Measurements from ENCODE around the gene GJC1. TPM values are rescaled to one million over a fixed set of nuclear protein-coding genes. Genes with fewer than 3 reads are reported as not detected.

GJC1 gene
- total RNA-seq, 1 donor: 21.1 TPM

DNA sequence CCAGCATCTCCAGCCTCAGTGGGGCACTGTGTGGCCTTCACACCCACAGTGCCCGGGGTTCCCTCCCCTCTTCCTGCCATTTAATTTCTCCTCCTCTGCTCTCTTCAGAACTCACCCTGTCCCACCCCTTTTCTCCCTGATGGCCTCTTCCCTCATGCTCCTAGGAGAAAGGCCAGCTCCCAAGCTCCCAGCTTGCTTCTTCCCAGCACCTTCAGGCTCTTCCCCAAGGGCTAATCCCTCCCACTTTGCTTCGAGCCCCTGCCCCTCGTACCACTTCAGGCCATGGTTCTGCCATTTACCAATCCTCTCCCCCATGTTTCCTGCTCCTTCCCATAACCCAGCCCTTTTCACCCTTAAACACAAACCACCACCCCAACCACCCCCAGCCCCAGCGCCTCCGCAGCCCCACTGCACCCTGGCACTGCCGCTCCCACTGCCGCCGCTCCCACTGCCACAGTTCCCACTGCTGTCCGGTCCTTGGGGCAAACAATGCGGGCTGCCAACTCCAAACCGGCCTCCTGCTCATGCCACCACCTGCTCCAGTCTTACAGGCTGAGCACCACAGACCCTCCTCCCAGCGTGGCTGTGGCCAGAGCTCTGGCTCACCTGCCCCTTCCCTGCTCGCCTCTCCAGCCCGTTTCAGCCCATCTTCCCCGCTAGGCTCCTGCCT, 42.7 kb downstream of the GJC1 start:
- H3K4me3 ChIP-seq (ENCODE audit: low read depth, low read length): no peak overlapping the region
- no peak for DNase-seq (ENCODE audit: low read depth)
- TF ChIP-seq, protein P1, sequence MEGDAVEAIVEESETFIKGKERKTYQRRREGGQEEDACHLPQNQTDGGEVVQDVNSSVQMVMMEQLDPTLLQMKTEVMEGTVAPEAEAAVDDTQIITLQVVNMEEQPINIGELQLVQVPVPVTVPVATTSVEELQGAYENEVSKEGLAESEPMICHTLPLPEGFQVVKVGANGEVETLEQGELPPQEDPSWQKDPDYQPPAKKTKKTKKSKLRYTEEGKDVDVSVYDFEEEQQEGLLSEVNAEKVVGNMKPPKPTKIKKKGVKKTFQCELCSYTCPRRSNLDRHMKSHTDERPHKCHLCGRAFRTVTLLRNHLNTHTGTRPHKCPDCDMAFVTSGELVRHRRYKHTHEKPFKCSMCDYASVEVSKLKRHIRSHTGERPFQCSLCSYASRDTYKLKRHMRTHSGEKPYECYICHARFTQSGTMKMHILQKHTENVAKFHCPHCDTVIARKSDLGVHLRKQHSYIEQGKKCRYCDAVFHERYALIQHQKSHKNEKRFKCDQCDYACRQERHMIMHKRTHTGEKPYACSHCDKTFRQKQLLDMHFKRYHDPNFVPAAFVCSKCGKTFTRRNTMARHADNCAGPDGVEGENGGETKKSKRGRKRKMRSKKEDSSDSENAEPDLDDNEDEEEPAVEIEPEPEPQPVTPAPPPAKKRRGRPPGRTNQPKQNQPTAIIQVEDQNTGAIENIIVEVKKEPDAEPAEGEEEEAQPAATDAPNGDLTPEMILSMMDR (IDR thresholded peaks at IDR 0.05; ENCODE audit: insufficient read depth, low read length): no peak

- TF ChIP-seq, protein P1 (IDR thresholded peaks at IDR 0.05; ENCODE audit: insufficient read depth, low read length): no peak
- no peak overlapping the region for H3K4me3 ChIP-seq (ENCODE audit: low read depth, low read length)
- no peak for DNase-seq (ENCODE audit: low read depth)
Observed at GRCh38 chr17:44786551-44787081, 43.5 kb downstream of the GJC1 start.

- H3K4me3 ChIP-seq (ENCODE audit: low read depth, low read length): no peak overlapping the region
- TF ChIP-seq, protein P1 (IDR thresholded peaks at IDR 0.05; ENCODE audit: insufficient read depth, low read length): no peak
- no peak for DNase-seq (ENCODE audit: low read depth)
Observed at GRCh38 chr17:44785921-44786320, 44.2 kb downstream of the GJC1 start.

GRCh38 chr17:44782326-44782850, 47.7 kb downstream of the GJC1 start:
- no peak for DNase-seq (ENCODE audit: low read depth)
- TF ChIP-seq, protein P1 (IDR thresholded peaks at IDR 0.05; ENCODE audit: insufficient read depth, low read length): no peak
- H3K4me3 ChIP-seq (ENCODE audit: low read depth, low read length): no peak overlapping the region

GRCh38 chr17:44781551-44782325, 48.3 kb downstream of the GJC1 start:
- DNase-seq (ENCODE audit: low read depth): no peak
- TF ChIP-seq, protein P1 (IDR thresholded peaks at IDR 0.05; ENCODE audit: insufficient read depth, low read length): no peak
- no peak overlapping the region for H3K4me3 ChIP-seq (ENCODE audit: low read depth, low read length)

- TF ChIP-seq, protein P1 (IDR thresholded peaks at IDR 0.05; ENCODE audit: insufficient read depth, low read length): no peak
- H3K4me3 ChIP-seq (ENCODE audit: low read depth, low read length): no peak overlapping the region
- DNase-seq (ENCODE audit: low read depth): no peak
Observed at GRCh38 chr17:44780845-44781480, 49.1 kb downstream of the GJC1 start.
